Activated CD4-positive, alpha-beta T cell treated with anti-CD3 and anti-CD28 coated beads, Interleukin-2, amount 10 ng/mL, durations not matched to agents 7 days and 5 days (primary cell): ENCODE data around the gene GNB1L. TPM values are rescaled to one million over a fixed set of nuclear protein-coding genes. Genes with fewer than 3 reads are reported as not detected.

ENCODE experiments used
- CTCF ChIA-PET: fragments of 350-600 bp; sonication (Branson Sonifier 250); formaldehyde crosslinking; loops from one replicate; lab custom pipeline; 2021; ENCODE audit warnings: antibody characterized with exemption; lab: Charles Lee
- POLR2A ChIA-PET: fragments of 350-600 bp; sonication (Branson Sonifier 250); formaldehyde crosslinking; loops from one replicate; lab custom pipeline; 2021; ENCODE audit warnings: antibody characterized with exemption; lab: Charles Lee
- DNase-seq: peaks from one replicate; pipeline ENCODE4 v3.0.0-alpha.2; 2020
- H3K27ac Mint-ChIP-seq: one replicate; pipeline ENCODE4 v1.8.0; 2021; ENCODE audit warnings: mild to moderate bottlenecking, moderate library complexity, mixed read lengths
- H3K27me3 Mint-ChIP-seq: one replicate; pipeline ENCODE4 v1.8.0; 2021; ENCODE audit warnings: mixed read lengths
- H3K36me3 Mint-ChIP-seq: one replicate; pipeline ENCODE4 v1.8.0; 2021; ENCODE audit warnings: low read depth, mixed read lengths
- H3K4me1 Mint-ChIP-seq: one replicate; pipeline ENCODE4 v1.8.0; 2021; ENCODE audit warnings: mixed read lengths
- H3K4me3 Mint-ChIP-seq: one replicate; pipeline ENCODE4 v1.8.0; 2021; ENCODE audit warnings: mild to moderate bottlenecking, moderate library complexity, mixed read lengths
- H3K9me3 Mint-ChIP-seq: one replicate; pipeline ENCODE4 v1.8.0; 2021; ENCODE audit warnings: mixed read lengths
- total RNA-seq, 2 experiments: library from RNA; stranded (reverse); gene quantifications; one replicate each; pipeline ENCODE4 v1.2.3, GENCODE V29; 2021

GNB1L gene
- total RNA-seq, 2 experiments from 2014 or later = 5.3 to 7.3 TPM

DNA sequence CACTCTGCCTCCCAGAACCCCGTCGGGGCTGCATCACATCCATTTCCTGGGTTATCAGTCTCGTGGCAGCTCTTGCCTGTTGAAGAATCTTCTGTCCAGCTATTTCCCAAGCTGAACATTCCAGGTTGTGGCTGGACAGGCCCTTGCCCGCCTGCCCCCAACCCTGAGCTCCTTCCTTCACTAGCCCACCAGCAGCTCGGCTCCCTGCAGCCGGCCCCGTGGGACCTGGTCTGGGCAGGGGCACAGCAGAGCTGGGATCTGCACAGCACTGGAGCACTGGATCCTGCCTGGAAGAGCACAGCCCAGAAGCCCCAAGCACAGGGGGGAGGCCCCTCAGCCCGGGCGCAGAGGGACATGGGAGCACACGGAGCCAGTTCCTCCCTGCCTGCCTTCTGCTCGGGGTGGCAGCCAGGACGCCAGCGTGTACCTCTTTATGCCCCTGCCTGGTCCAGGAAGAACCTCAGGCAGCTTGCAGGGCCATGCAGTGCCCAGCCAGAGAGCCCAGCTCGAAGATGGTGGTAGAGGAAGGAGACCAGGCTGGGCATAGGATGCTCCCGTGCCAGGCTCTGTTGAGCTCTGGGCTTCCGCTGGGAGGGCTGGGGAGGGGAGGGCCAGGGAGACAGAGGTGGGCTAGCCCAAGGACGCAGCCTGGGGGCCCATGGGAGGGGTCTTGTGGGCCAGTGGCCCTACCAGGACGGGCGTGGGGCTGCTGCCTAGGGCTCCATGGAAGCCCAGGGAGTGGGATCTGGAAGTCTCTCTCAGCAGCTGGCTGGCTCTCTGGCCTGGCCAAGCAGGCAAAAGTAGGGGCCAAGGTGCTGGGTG lies 16.6 kb upstream of the GNB1L start:
- no peak overlapping the region for H3K27ac Mint-ChIP-seq
- H3K4me3 Mint-ChIP-seq = no peak overlapping the region
- H3K36me3 Mint-ChIP-seq = no peaks in the 10 kb centered on the region
- ChIA-PET CTCF (interaction anchor here (1.1 to 2.6 kb wide), 2 partner anchors 15 to 141 kb away, joined by 4 to 6 read pairs; no protein-coding TSS in a partner anchor), POLR2A (no interaction called here)
- DNase-seq = no peak
- peaks cover 11% of the 10 kb centered on the region for H3K4me1 Mint-ChIP-seq
- H3K27me3 Mint-ChIP-seq = no peaks in the 10 kb centered on the region
- H3K9me3 Mint-ChIP-seq = no peaks in the 10 kb centered on the region

DNA sequence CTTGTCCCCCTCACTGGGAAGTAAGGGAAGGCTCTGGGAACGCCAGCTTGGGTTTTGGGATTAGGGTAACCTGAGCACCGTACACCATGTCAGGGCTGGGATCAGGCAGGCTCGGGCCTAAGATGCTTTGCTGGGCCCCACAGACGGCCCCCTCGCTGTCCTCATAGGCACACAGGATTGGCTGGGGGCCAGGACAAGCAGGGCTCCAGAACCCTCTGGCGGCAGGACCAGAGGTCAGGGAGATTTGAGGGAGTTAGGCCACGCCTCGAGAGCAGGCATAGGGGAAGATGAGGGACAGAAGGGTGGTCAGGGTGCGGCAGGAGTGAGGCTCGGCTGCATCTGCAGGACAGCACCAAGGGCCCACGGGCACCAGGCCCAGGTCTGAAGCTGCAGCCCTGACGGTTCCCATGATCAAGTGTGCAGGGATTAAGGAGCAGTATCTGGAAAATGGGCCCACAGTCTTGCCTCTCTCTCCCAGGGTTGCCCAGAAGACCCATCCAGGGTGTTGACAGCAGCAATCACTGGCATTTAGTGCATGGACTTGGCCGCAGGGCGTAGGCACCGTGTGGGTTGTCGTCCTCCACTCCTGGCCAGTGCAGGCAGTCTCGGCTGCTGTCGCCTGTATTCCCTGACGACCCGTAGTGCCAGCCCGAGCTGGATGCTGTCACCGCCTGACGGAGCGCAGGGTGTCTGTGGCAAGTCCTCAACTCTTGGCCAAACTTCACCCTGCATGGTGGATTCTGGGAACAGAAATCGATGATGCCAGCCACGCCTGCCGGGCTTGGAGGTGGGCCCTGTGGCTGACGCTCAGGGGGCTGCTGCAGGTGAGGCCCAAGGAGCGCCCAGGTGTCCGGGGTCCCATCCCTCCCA lies 15.7 kb upstream of the GNB1L start:
- peaks cover 11% of the 10 kb centered on the region for H3K4me1 Mint-ChIP-seq
- no peak for DNase-seq
- CTCF ChIA-PET = interaction anchor here (1.1 to 2.6 kb wide), 2 partner anchors 16 to 140 kb away, joined by 4 to 6 read pairs; no protein-coding TSS in a partner anchor

DNA sequence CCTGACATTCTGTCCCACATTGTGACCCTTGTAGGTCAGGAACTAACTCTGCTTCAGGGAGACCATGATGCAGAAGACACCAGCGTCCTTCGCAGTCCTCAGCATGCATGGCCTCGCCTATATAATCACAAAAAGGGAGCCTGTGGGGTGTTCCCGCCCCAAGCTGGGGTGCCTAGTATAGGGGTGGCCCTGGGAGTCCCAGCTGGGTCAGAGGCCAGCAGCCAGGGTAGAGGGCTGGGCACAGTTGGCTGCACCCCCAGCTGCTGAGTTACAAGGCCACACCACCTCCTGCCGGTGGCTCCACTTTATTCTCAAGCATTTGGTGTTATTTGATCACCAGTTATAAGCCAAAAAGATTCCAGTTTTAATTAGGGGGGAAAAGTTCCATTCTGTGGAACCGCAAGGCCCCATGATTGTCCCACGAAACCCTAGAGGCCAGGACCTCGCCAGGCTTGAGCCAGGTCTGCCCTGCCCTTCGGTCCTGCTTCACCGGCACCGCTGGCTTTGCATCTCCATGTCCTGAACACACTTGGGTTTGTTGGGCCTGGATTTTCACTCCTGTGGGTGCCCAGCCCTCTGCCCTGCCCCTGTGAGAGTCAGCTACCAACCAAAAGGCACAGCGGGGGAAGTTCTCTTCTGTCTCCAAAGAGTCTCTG lies 15.0 kb upstream of the GNB1L start:
- Mint-ChIP-seq H3K4me3 (no peak overlapping the region), H3K27ac (no peak overlapping the region), H3K36me3 (no peaks in the 10 kb centered on the region), H3K27me3 (no peaks in the 10 kb centered on the region), H3K9me3 (no peaks in the 10 kb centered on the region), H3K4me1 (peaks cover 8% of the 10 kb centered on the region)
- DNase-seq = no peak
- CTCF ChIA-PET = interaction anchor here (2.6 kb wide), 1 partner anchor 140 kb away, joined by 6 read pairs; no protein-coding TSS in a partner anchor
- POLR2A ChIA-PET = no interaction called here

More for the DNA sequence above, 15.7 kb upstream of the GNB1L start:
- no peaks in the 10 kb centered on the region for H3K36me3 Mint-ChIP-seq
- POLR2A ChIA-PET = no interaction called here
- no peaks in the 10 kb centered on the region for H3K9me3 Mint-ChIP-seq
- H3K4me3 Mint-ChIP-seq = no peak overlapping the region
- H3K27ac Mint-ChIP-seq = no peak overlapping the region
- no peaks in the 10 kb centered on the region for H3K27me3 Mint-ChIP-seq

GRCh38 chr22:19868773-19869471 lies 14.2 kb upstream of the GNB1L start:
- Mint-ChIP-seq H3K4me3 (no peak overlapping the region), H3K36me3 (no peaks in the 10 kb centered on the region), H3K9me3 (no peaks in the 10 kb centered on the region), H3K27me3 (no peaks in the 10 kb centered on the region), H3K4me1 (peaks cover 1% of the 10 kb centered on the region), H3K27ac (no peak overlapping the region)
- ChIA-PET CTCF (interaction anchor here (0.9 to 2.6 kb wide), 3 partner anchors 12 to 139 kb away, joined by 3 to 6 read pairs (median 3); no protein-coding TSS in a partner anchor), POLR2A (no interaction called here)
- no peak for DNase-seq

- H3K36me3 Mint-ChIP-seq = no peaks in the 10 kb centered on the region
- ChIA-PET CTCF (interaction anchor here (0.9 to 1.4 kb wide), 2 partner anchors 12 to 22 kb away, joined by 3 read pairs; no protein-coding TSS in a partner anchor), POLR2A (no interaction called here)
- H3K4me1 Mint-ChIP-seq = no peaks in the 10 kb centered on the region
- H3K27ac Mint-ChIP-seq = no peak overlapping the region
- no peaks in the 10 kb centered on the region for H3K9me3 Mint-ChIP-seq
- no peak for DNase-seq
- H3K4me3 Mint-ChIP-seq = no peak overlapping the region
- H3K27me3 Mint-ChIP-seq = no peaks in the 10 kb centered on the region
Measured at GRCh38 chr22:19868333-19868732, 13.7 kb upstream of the GNB1L start.

DNA sequence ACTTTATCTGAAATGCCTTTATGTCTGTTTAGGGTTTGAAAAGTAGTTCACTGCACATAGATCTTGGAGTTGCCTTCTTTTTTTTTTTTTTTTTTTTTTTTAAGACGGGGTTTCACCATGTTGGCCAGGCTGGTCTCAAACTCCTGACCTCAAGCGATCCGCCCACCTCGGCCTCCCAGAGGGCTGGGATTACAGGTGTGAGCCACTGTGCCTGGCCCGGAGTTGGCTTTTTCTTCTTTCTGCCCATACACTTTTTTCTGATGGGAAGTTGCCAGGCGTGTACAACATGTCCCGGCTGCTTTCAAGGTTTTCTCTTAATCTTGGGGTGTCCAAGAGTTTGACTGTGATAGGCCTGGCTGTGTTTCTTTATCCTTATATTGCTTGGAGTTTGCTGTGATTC lies 12.9 kb upstream of the GNB1L start:
- Mint-ChIP-seq H3K36me3 (no peaks in the 10 kb centered on the region), H3K27me3 (no peaks in the 10 kb centered on the region), H3K27ac (no peak overlapping the region), H3K4me3 (no peak overlapping the region), H3K4me1 (no peaks in the 10 kb centered on the region), H3K9me3 (no peaks in the 10 kb centered on the region)
- no peak for DNase-seq
- ChIA-PET POLR2A (no interaction called here), CTCF (interaction anchor here (1.4 kb wide), 1 partner anchor 23 kb away, joined by 3 read pairs; no protein-coding TSS in a partner anchor)

- no peak for DNase-seq
- no peak overlapping the region for H3K4me3 Mint-ChIP-seq
- H3K9me3 Mint-ChIP-seq = no peaks in the 10 kb centered on the region
- H3K4me1 Mint-ChIP-seq = no peaks in the 10 kb centered on the region
- ChIA-PET CTCF (no interaction called here), POLR2A (no interaction called here)
- no peak overlapping the region for H3K27ac Mint-ChIP-seq
- H3K36me3 Mint-ChIP-seq = no peaks in the 10 kb centered on the region
- H3K27me3 Mint-ChIP-seq = no peaks in the 10 kb centered on the region
Measured at GRCh38 chr22:19866665-19867009, 12.0 kb upstream of the GNB1L start.

- Mint-ChIP-seq H3K9me3 (no peaks in the 10 kb centered on the region), H3K27ac (no peak overlapping the region), H3K27me3 (no peaks in the 10 kb centered on the region), H3K4me3 (no peak overlapping the region), H3K4me1 (no peaks in the 10 kb centered on the region), H3K36me3 (no peaks in the 10 kb centered on the region)
- CTCF ChIA-PET = no interaction called here
- DNase-seq = no peak
- POLR2A ChIA-PET = no interaction called here
Measured at GRCh38 chr22:19865141-19865829, 10.6 kb upstream of the GNB1L start.

GRCh38 chr22:19864538-19865106 lies 9.9 kb upstream of the GNB1L start:
- H3K27me3 Mint-ChIP-seq = no peaks in the 10 kb centered on the region
- H3K27ac Mint-ChIP-seq = no peak overlapping the region
- no peak overlapping the region for H3K4me3 Mint-ChIP-seq
- no peaks in the 10 kb centered on the region for H3K9me3 Mint-ChIP-seq
- H3K4me1 Mint-ChIP-seq = no peaks in the 10 kb centered on the region
- no peaks in the 10 kb centered on the region for H3K36me3 Mint-ChIP-seq
- DNase-seq = no peak
- ChIA-PET POLR2A (no interaction called here), CTCF (no interaction called here)

DNA sequence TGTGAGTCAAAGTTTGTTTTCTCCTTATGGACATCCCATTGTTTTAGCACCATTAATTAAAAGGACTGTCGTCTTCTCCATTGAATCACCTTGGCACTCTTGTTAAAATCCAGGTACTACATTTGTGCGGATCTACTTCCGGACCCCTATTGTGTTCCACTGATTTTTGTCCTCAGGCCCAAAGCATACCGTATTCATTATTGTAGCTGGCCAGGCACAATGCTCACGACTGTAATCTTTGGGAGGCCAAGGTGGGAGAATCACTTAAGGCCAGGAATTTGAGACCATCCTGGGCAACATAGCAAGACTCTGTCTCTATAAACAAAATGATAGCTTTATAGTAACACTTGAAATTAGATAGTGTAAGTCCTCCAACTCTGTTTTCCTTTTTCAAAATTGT lies 8.9 kb upstream of the GNB1L start:
- peaks cover 2% of the 10 kb centered on the region for H3K4me1 Mint-ChIP-seq
- H3K9me3 Mint-ChIP-seq = no peaks in the 10 kb centered on the region
- ChIA-PET POLR2A (no interaction called here), CTCF (no interaction called here)
- H3K27me3 Mint-ChIP-seq = no peaks in the 10 kb centered on the region
- no peaks in the 10 kb centered on the region for H3K36me3 Mint-ChIP-seq
- H3K4me3 Mint-ChIP-seq = no peak overlapping the region
- no peak for DNase-seq
- H3K27ac Mint-ChIP-seq = no peak overlapping the region

- Mint-ChIP-seq H3K27ac (no peak overlapping the region), H3K27me3 (no peaks in the 10 kb centered on the region), H3K4me1 (peaks cover 2% of the 10 kb centered on the region), H3K9me3 (no peaks in the 10 kb centered on the region), H3K4me3 (no peak overlapping the region), H3K36me3 (no peaks in the 10 kb centered on the region)
- DNase-seq = no peak
- ChIA-PET CTCF (no interaction called here), POLR2A (no interaction called here)
Measured at GRCh38 chr22:19862619-19863246, 8.1 kb upstream of the GNB1L start.
